NOMO-1 (cell line): ENCODE results near the gene PACS1.
"Not testable (repeated sequence)": the region's sequence is repeated elsewhere in the genome, so short reads cannot be mapped to it uniquely, and the experiment has no call there.

Source experiments
- DNase-seq, 2 experiments: peaks; one replicate each; lab custom pipeline; 2025; ENCODE audit not compliant: unreplicated experiment in 2 of 2; lab: John Stamatoyannopoulos, UW

The PACS1 gene

GRCh38 chr11:66239998-66240780, 170.1 kb downstream of the PACS1 start:
- no peak for DNase-seq

- no peak for DNase-seq
Observed at GRCh38 chr11:66240781-66241136, 170.7 kb downstream of the PACS1 start.

- no peak for DNase-seq
Observed at GRCh38 chr11:66242095-66242765, 172.2 kb downstream of the PACS1 start.

- DNase-seq = no peak
Observed at GRCh38 chr11:66243782-66244535, 173.9 kb downstream of the PACS1 start.

- no peak for DNase-seq
Observed at GRCh38 chr11:66247295-66247694, 177.2 kb downstream of the PACS1 start.

GRCh38 chr11:66247801-66248200, 177.7 kb downstream of the PACS1 start:
- no peak for DNase-seq

GRCh38 chr11:66248903-66249302, 178.8 kb downstream of the PACS1 start:
- DNase-seq = no peak

GRCh38 chr11:66251809-66252208, 181.7 kb downstream of the PACS1 start:
- DNase-seq = no peak

GRCh38 chr11:66253081-66253480, 183.0 kb downstream of the PACS1 start:
- DNase-seq = not testable (repeated sequence)

- no peak for DNase-seq
Observed at GRCh38 chr11:66258473-66258893, 188.4 kb downstream of the PACS1 start.

GRCh38 chr11:66259225-66259624, 189.2 kb downstream of the PACS1 start:
- DNase-seq = no peak

- no peak for DNase-seq
Observed at GRCh38 chr11:66259956-66260355, 189.9 kb downstream of the PACS1 start.

- DNase-seq = no peak
Observed at GRCh38 chr11:66261578-66261977, 191.5 kb downstream of the PACS1 start.

- no peak for DNase-seq
Observed at GRCh38 chr11:66262191-66262590, 192.1 kb downstream of the PACS1 start.

- DNase-seq = no peak
Observed at GRCh38 chr11:66262696-66263095, 192.6 kb downstream of the PACS1 start.

- no peak for DNase-seq
Observed at GRCh38 chr11:66263231-66263630, 193.2 kb downstream of the PACS1 start.

GRCh38 chr11:66263785-66264184, 193.7 kb downstream of the PACS1 start:
- DNase-seq = no peak

- no peak for DNase-seq
Observed at GRCh38 chr11:66264383-66264782, 194.3 kb downstream of the PACS1 start.

- DNase-seq = no peak
Observed at GRCh38 chr11:66264914-66265313, 194.8 kb downstream of the PACS1 start.

GRCh38 chr11:66265531-66266377, 195.7 kb downstream of the PACS1 start:
- DNase-seq = no peak
